Neuronal stem cell (in vitro differentiated cells): ENCODE results near the gene PPP1R3E.

ENCODE experiments used
- DNase-seq: peaks from one replicate; pipeline ENCODE4 v3.0.0-alpha.2; 2013; ENCODE audit warnings: low spot score
- H2AFZ ChIP-seq: one replicate; pipeline ENCODE4 v1.6.1; 2013; ENCODE audit warnings: mild to moderate bottlenecking, low read length, inconsistent platforms
- H2AK5ac ChIP-seq: 2 replicates; pipeline ENCODE4 v1.6.1; 2013; ENCODE audit warnings: low read depth, mild to moderate bottlenecking, inconsistent platforms, low read length, moderate library complexity, mixed read lengths
- H2BK120ac ChIP-seq: 2 replicates; pipeline ENCODE4 v1.6.1; 2013; ENCODE audit warnings: low read depth, mild to moderate bottlenecking, inconsistent platforms, low read length, moderate library complexity, mixed read lengths
- H2BK12ac ChIP-seq: one replicate; pipeline ENCODE4 v1.6.1; 2013; ENCODE audit warnings: low read length, inconsistent platforms
- H2BK15ac ChIP-seq: 2 replicates; pipeline ENCODE4 v1.6.1; 2013; ENCODE audit warnings: mild to moderate bottlenecking, low read length, inconsistent platforms, mixed read lengths
- H2BK5ac ChIP-seq: one replicate; pipeline ENCODE4 v1.6.1; 2013; ENCODE audit warnings: inconsistent platforms, mild to moderate bottlenecking, low read length, moderate library complexity
- H3K14ac ChIP-seq: one replicate; pipeline ENCODE4 v1.6.1; 2013; ENCODE audit warnings: low read length, inconsistent platforms
- H3K18ac ChIP-seq: 2 replicates; pipeline ENCODE4 v1.6.1; 2013; ENCODE audit warnings: low read length, inconsistent platforms
- H3K23ac ChIP-seq: 2 replicates; pipeline ENCODE4 v1.6.1; 2013; ENCODE audit warnings: low read depth, mild to moderate bottlenecking, mixed read lengths, low read length, inconsistent platforms; ENCODE audit not compliant: poor library complexity
- H3K27ac ChIP-seq: replicated peaks from 3 replicates; pipeline ENCODE4 v1.5.1; 2013; ENCODE audit warnings: low read length, inconsistent platforms
- H3K27me3 ChIP-seq, 3 experiments: 2 replicates each; pipeline ENCODE4 v1.6.1; 2013; ENCODE audit warnings: low read length in 3 of 3, mild to moderate bottlenecking in 2 of 3, inconsistent platforms in 1 of 3, low read depth in 1 of 3, mixed read lengths in 1 of 3, moderate library complexity in 1 of 3; ENCODE audit not compliant: control insufficient read depth in 3 of 3, insufficient read depth in 3 of 3
- H3K36me3 ChIP-seq, 2 donors: replicated peaks in 1 of 2; 2 replicates each; pipeline ENCODE4 v1.6.1; 2013; ENCODE audit warnings: low read length in 2 of 2; ENCODE audit not compliant: control insufficient read depth in 2 of 2, insufficient read depth in 2 of 2
- H3K4ac ChIP-seq: 2 replicates; pipeline ENCODE4 v1.6.1; 2013; ENCODE audit warnings: inconsistent platforms, mild to moderate bottlenecking, low read length, moderate library complexity
- H3K4me1 ChIP-seq, 2 donors: 1 replicate in 1 of 2; 2 replicates in 1 of 2; pipeline ENCODE4 v1.6.1; 2013; ENCODE audit warnings: low read length in 2 of 2, low read depth in 1 of 2; ENCODE audit not compliant: control insufficient read depth in 2 of 2, insufficient read depth in 1 of 2
- H3K4me2 ChIP-seq: one replicate; pipeline ENCODE4 v1.6.1; 2013; ENCODE audit warnings: mild to moderate bottlenecking, low read length, inconsistent platforms; ENCODE audit not compliant: insufficient read depth, poor library complexity, severe bottlenecking
- H3K4me3 ChIP-seq, 2 donors: 2 replicates each; pipeline ENCODE4 v1.5.1; 2013; ENCODE audit warnings: low read length in 2 of 2, mild to moderate bottlenecking in 2 of 2, inconsistent platforms in 1 of 2, moderate library complexity in 1 of 2
- H3K79me1 ChIP-seq: one replicate; pipeline ENCODE4 v1.6.1; 2013; ENCODE audit warnings: low read depth, mild to moderate bottlenecking, inconsistent platforms, low read length, moderate library complexity
- H3K9ac ChIP-seq: one replicate; pipeline ENCODE4 v1.6.1; 2013; ENCODE audit warnings: mild to moderate bottlenecking, low read depth, low read length, inconsistent platforms; ENCODE audit not compliant: poor library complexity
- H3K9me3 ChIP-seq, 2 donors: replicated peaks in 1 of 2; 2 replicates each; pipeline versions ENCODE3 to v1.6.1; 2013; ENCODE audit warnings: low read length in 2 of 2, mild to moderate bottlenecking in 2 of 2, inconsistent platforms in 1 of 2, low read depth in 1 of 2, mixed read lengths in 1 of 2, moderate library complexity in 1 of 2; ENCODE audit not compliant: control insufficient read depth in 2 of 2, insufficient read depth in 1 of 2
- H4K8ac ChIP-seq: one replicate; pipeline ENCODE4 v1.6.1; 2013; ENCODE audit warnings: low read depth, mild to moderate bottlenecking, inconsistent platforms, low read length, moderate library complexity
- H4K91ac ChIP-seq: one replicate; pipeline ENCODE4 v1.6.1; 2013; ENCODE audit warnings: low read length, low read depth, mild to moderate bottlenecking, inconsistent platforms; ENCODE audit not compliant: poor library complexity
- WGBS, 2 donors: extraction: QIAGEN DNeasy Blood & Tissue Kit; methylation state at CpG; one replicate each; pipeline ENCODE4 v1.1.7; 2013; ENCODE audit warnings: missing lambda C conversion rate in 2 of 2, mixed read lengths in 1 of 2; ENCODE audit not compliant: insufficient read length in 2 of 2, insufficient replicate concordance in 1 of 2; ENCODE audit errors: extremely low coverage in 2 of 2; 5-methylcytosine and 5-hydroxymethylcytosine counted together

The PPP1R3E gene

GRCh38 chr14:23286902-23287479 lies 15.7 kb downstream of the PPP1R3E start:
- H3K4me3 ChIP-seq, result peak overlapping the region; percentile 73 to 85
- peaks cover 3 to 9% of the 10 kb centered on the region in 2 donors for H3K4me1 ChIP-seq
- DNase-seq, result no peak
- no peaks in the 10 kb centered on the region for H3K27me3 ChIP-seq
- no peaks in the 10 kb centered on the region for H3K9me3 ChIP-seq
- H3K9ac ChIP-seq, result no peak overlapping the region
- peaks cover 2% of the 10 kb centered on the region for H3K79me1 ChIP-seq
- H2AK5ac ChIP-seq, result no peak overlapping the region
- H3K23ac ChIP-seq, result no peak overlapping the region
- H2AFZ ChIP-seq, result peak overlapping the region; percentile 96
- no CpG with 5 or more reads among the region's 6 CpGs for WGBS, 2 donors
- H3K14ac ChIP-seq, result no peak overlapping the region
- peak overlapping the region; percentile 80 for H2BK5ac ChIP-seq
- no peak overlapping the region for H4K91ac ChIP-seq
- H3K4me2 ChIP-seq, result peak overlapping the region; percentile 81
- H3K27ac ChIP-seq, result peak overlapping the region; percentile 100
- no peak overlapping the region for H2BK12ac ChIP-seq
- H4K8ac ChIP-seq, result no peak overlapping the region
- no peak overlapping the region for H2BK15ac ChIP-seq
- H3K18ac ChIP-seq, result no peak overlapping the region
- no peak overlapping the region for H2BK120ac ChIP-seq
- H3K36me3 ChIP-seq, result peaks cover 3 to 17% of the 10 kb centered on the region in 2 donors
- H3K4ac ChIP-seq, result peak overlapping the region; percentile 6

GRCh38 chr14:23286020-23286901 lies 16.4 kb downstream of the PPP1R3E start, which contains the start of gene HOMEZ:
TSS of gene HOMEZ (minus strand) at chr14:23286132. CDS start at chr14:23285952, 180 bp downstream.
- DNase-seq, result peak; percentile 96
- Histone ChIP-seq H2BK12ac (no peak within 1 kb of the TSS), H3K14ac (no peak within 1 kb of the TSS), H3K23ac (peak within 1 kb of the TSS; percentile 69), H2BK120ac (no peak within 1 kb of the TSS), H3K4ac (peak within 1 kb of the TSS; percentile 6), H3K4me2 (peak within 1 kb of the TSS; percentile 81), H3K4me1 (peaks cover 3 to 11% of the 10 kb centered on the region in 2 donors), H3K9me3 (no peaks in the 10 kb centered on the region), H2AFZ (peak within 1 kb of the TSS; percentile 96), H4K8ac (no peak within 1 kb of the TSS), H3K4me3 (peak within 1 kb of the TSS; percentile 73 to 98), H3K79me1 (peaks cover 3% of the 10 kb centered on the region), H3K27ac (peak within 1 kb of the TSS; percentile 100), H3K36me3 (peaks cover 6 to 20% of the 10 kb centered on the region in 2 donors), H2BK5ac (peak within 1 kb of the TSS; percentile 80), H2BK15ac (no peak within 1 kb of the TSS), H2AK5ac (peak within 1 kb of the TSS; percentile 59), H3K27me3 (no peaks in the 10 kb centered on the region), H3K9ac (peak within 1 kb of the TSS; percentile 89), H3K18ac (peak within 1 kb of the TSS; percentile 99), H4K91ac (no peak within 1 kb of the TSS)
- WGBS, 2 donors, result no CpG with 5 or more reads among the region's 53 CpGs

- Histone ChIP-seq H2AFZ (peak overlapping the region; percentile 90), H3K4me3 (peak overlapping the region; percentile 73 to 98), H3K36me3 (peaks cover 6 to 20% of the 10 kb centered on the region in 2 donors), H4K8ac (no peak overlapping the region), H2BK15ac (no peak overlapping the region), H3K9ac (peak overlapping the region; percentile 89), H3K4me1 (peaks cover 3 to 12% of the 10 kb centered on the region in 2 donors), H3K27ac (peak overlapping the region; percentile 37), H4K91ac (no peak overlapping the region), H3K4me2 (peak overlapping the region; percentile 63), H2BK120ac (no peak overlapping the region), H3K14ac (no peak overlapping the region), H3K23ac (peak overlapping the region; percentile 69), H2AK5ac (peak overlapping the region; percentile 59), H3K4ac (no peak overlapping the region), H3K27me3 (no peaks in the 10 kb centered on the region), H2BK5ac (no peak overlapping the region), H3K79me1 (peaks cover 4% of the 10 kb centered on the region), H2BK12ac (no peak overlapping the region), H3K9me3 (no peaks in the 10 kb centered on the region), H3K18ac (peak overlapping the region; percentile 84)
- no CpG with 5 or more reads among the region's 22 CpGs for WGBS, 2 donors
- no peak for DNase-seq
Measured at GRCh38 chr14:23285530-23286019, 17.1 kb downstream of the PPP1R3E start.
